HG03095 (cell line): ENCODE results near the gene ITPKB.
"Not testable (repeated sequence)": the region's sequence is repeated elsewhere in the genome, so short reads cannot be mapped to it uniquely, and the experiment has no call there.

ENCODE experiments used
- ATAC-seq: cut with Tn5 transposase; IDR thresholded peaks from one replicate; pipeline ENCODE4 v1.9.1; 2021; ENCODE audit warnings: moderate library complexity; ENCODE audit not compliant: unreplicated experiment

Gene ITPKB

DNA sequence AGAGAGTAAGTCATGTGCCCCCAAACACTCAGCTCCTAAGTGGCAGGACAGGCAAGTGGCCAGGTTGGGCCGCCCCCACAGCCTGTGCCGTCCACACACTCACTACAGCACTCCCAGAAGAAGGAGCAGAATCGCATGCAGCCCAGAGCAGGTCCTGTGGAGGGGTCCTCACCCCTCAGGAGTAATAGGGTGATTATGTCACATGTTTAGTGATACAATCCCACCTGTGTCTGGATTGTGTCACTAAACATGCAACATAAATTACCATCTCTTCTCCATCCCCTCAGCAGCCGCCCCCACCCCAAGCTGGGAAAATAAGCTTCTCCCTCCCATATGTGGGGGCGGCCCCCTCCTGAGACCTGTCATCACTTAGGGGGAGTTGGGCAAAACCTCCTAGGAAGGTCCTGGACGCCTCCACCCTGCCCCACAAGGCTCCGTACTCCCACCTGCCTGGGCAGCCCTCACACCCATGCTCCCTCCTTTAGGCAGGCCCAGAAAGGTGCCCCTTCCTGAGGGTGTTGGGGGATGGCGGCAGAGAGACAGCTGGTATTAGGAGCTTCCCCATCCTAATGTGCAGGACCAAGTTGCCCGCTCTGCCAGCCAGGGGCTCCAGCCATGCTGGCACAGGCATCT, 133.6 kb downstream of the ITPKB start:
- no peak for ATAC-seq

DNA sequence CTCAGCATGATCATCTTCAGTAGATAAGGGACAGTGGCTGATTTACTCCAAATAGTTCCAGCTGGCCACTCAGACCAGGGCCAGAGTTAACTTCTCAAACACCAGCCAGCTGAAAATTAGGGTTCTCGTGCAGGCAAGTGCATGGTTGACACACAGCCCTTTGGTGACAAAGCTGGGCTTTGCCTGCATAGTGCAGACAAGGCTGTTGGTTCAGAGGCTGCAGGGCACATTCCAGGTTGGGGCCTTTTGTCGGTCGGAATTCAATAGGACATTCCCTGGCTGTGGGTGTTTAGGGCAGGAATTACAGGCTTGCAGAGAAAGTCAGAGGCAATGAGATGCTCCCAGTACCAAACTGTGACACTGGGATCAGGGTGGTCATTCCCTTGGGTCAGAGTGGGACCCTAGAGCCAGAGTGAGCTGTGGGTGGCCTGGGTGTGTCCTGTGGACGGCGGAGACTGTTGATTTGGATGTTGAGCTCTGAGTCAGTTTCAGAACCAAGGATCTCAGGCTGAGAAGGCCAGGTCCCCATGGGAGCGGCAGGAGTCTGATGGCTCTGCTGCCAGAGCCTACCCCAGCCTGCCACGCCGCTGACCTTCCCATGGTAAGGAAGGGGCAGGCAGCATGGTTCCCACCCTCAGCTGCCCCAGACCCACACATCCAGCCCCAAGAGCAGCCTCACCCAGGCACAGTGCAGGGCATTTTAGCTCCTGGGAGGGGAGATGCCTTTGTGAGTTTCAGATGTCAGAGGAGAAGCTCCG, 134.3 kb downstream of the ITPKB start:
- no peak for ATAC-seq

DNA sequence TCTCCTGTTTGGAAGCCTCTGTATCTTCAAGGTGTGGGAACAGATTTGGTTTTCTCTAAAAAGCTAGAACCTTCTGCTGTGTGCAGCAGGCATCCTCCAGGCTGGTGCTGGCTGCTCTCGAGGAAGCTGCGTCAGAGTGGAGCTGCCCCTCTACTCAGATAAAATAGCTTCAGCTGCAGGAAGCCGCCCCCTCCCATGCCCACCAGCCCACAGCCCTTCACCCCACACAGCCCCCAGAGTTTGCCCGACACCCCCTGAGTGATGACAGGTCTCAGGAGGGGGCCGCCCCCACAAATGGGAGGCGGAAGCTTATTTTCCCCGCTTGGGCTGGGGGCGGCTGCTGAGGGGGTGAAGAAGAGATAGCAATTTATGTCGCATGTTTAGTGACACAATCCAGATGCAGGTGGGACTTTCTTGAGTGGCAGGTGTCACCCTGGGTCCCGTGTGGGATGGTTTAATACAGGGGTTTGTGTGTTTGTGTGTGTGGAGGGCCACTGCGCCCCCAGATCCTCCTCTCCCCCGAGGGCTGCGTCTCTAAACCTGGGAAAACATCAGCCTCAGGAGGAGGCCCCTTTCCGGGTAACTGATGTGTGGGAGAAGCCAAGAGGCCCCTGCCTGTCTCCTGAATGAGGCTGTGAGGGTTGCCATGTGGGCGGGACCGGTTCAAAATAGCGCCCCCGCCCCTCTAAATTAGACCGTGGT, 135.1 kb downstream of the ITPKB start:
- ATAC-seq = no peak

GRCh38 chr1:226603022-226603857, 135.8 kb downstream of the ITPKB start:
- ATAC-seq = no peak

DNA sequence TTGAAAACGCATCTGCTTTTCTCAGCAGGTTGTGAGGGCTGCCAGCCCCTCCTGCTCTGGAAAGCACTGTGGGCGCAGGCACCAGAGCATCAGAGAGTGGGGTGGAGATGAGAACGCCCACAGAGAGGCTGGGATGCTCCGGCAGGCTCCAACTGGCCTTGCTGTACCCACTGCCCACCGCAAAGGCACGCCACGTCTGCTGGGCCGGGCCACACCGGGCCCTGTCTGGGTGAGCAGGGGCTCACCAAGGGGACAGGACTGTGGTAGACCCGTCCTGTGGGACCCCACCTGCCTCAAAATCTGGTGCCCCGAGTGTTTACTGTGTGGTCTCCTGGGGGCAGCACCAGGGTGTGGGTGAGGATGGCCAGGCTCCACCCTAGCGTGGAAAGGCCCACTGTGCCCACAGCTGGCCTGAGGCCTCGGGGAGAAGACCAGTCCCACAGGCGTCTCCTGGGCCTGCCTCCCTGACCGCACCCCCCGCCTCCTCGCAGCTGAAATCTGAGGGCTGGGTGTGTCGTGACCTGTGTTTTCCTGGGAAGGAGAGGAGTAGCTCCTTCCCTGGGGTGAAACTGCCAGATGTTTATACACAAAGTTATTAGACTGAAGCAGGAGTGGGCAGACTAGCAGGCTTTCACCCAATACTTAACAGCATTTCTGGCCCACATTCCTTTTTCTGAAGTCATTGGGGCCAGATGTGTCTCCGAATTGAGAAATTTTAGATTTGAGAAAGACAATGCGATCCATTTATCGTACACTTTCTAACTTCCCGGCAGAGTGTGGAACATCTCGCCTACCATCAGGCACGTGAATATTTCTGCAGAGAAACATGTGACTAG, 136.7 kb downstream of the ITPKB start:
- ATAC-seq = no peak

DNA sequence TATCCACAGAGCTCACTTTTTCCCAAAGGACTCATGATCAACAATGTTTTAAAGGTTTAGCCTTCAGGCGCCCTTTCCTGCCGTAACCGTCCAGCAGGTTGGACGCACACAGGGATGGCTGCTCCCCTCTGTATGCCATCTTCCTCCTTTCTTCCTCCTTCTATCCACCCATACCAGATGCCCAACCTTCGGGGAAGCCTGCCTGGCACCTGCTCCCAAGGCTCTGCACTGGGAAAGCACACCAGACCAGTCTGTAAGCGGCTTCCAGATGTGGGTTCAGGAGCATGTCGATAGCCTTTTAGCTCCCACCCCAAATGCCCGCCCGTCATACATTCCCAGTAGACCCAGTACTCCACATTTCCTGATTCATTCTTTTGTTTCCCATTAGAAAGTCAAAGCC, 137.6 kb downstream of the ITPKB start:
- no peak for ATAC-seq

DNA sequence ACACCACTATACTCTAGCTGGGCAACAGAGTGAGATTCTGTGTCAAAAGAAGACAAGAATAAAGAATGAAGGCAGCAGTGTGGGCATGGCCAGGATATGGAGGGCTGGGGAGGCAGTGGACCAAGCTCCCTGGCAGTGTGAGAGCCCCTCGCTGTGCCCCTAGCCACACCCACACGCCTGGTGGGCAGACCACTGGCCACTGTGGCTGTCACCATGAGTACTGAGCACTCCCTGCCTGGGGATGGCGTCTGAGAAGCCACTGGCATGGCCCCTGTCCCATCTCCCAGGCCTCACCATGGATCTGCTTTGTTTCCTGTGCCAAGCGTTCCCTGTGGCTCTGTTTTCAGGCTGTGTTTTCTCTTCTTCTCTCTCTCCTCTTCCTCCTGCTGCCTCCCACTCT, 138.8 kb downstream of the ITPKB start:
- ATAC-seq = no peak

DNA sequence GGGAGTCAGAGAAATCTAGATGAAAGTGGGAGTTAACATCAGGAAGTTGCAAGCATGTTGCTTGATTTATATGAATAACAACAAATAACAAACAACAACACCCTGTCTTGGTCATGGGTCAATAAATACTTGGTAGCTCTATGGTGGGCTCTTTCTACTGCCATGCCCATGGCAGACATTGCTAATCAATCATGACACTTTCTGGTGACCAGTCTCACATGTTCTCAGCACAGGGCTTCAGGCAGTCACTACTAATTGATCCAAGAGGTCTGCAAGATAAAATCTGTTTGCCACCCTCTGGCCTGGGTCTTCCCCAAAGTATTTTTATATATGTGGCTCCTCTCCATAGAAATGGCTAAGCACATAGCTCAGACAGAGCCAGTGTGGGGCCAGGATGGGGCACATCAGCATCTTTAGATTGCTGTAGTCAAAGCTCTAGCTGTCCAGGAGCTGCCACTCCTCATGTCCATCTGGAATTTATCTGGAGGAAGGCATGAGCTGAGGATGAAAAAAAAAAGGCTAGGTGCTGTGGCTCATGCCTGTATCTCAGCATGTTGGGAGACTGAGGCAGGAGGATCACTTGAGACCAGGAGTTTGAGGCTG, 139.3 kb downstream of the ITPKB start:
- ATAC-seq = no peak

DNA sequence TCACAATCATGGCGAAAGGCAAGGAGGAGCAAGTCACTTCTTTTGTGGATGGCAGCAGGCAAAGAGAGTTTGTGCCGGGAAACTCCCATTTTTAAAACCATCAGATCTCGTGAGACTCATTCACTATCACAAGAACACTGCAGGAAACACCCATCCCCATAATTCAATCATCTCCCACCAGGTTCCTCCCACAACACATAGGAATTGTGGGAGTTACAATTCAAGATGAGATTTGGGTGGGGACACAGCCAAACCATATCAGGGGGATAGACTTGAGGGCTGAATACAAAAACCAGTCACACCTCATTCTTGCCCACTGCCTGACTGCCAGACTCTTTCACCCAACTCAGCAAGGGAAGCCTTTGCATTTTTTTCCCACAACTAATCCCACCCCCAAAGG, 140.1 kb downstream of the ITPKB start:
- ATAC-seq = not testable (repeated sequence)

GRCh38 chr1:226598455-226598849, 140.6 kb downstream of the ITPKB start:
- no peak for ATAC-seq

DNA sequence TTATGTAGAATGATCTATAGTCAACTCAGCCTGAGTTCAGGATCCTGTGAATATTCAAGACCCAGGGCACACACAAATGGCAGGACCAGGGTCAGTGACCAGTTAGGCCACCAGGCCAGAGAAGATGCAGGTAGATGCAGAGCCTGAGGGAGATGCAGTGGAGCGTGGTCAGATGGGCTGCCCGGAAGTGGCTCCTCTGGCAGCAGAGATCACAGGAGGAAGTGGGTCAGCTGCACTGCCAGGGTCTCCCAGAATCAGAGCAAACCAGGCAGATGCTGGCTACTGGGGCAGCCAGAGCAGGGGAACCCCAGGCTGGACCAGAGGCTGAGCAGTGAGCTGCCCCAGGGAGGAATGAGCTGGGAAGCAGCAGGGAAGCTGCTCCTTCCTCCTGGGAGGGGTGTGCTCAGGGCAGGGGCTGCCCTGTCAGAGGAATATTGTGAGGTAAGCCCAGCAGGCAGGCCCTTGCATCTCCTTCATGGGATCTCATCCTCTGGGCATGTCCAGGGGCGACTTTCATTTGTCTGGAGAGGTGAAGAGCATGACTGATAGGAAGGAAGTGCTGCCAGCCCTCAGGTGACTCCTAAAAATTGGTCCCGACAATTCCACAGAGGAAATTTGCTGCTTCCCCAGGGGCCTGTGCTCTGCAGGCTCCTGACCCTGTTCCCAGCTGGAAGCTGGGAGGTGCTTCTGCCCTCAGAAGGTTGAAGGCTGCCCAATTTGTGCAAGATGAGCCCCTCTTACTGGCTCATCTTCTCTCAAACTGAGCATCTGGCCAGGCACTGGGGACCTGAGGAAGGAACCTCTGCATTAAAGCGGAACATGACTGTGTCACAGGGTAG, 141.2 kb downstream of the ITPKB start:
- ATAC-seq = no peak

- no peak for ATAC-seq
Observed at GRCh38 chr1:226596531-226597165, 142.4 kb downstream of the ITPKB start.

GRCh38 chr1:226593541-226593940, 145.5 kb downstream of the ITPKB start:
- no peak for ATAC-seq

DNA sequence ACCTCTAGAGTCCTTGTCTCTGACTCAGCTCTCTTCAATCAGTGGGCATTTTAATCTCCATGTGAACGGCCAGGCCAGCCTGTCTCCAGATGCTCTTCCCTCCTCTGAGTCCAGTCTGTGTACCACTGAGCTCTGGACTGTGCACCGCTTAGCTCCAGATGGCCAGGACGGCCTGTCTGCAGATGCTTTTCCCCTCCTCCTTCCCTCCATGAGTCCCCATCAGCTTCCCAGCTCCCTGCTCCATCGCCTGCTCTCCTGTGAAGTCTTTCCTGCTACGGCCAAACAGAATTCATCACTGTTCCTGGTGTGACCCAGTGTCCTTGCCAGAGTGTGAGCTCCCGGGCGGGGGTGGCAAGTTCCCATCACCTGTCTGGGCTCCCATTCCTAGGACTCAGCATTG, 148.5 kb downstream of the ITPKB start:
- no peak for ATAC-seq

GRCh38 chr1:226589008-226589733, 149.9 kb downstream of the ITPKB start:
- no peak for ATAC-seq

- ATAC-seq = no peak
Observed at GRCh38 chr1:226588484-226588883, 150.6 kb downstream of the ITPKB start.

GRCh38 chr1:226586650-226587422, 152.2 kb downstream of the ITPKB start:
- no peak for ATAC-seq
